HepG2 (cell line): ENCODE data around the gene COL18A1. TPM values are rescaled to one million over a fixed set of nuclear protein-coding genes. Genes with fewer than 3 reads are reported as not detected.

Experiments
- ATAC-seq: fragments of 200-7000 bp; cut with Tn5 transposase; 3 replicates; pipeline ENCODE4 v1.9.1; 2020; ENCODE audit warnings: mild to moderate bottlenecking, moderate library complexity
- BruUV-seq: library from RNA; stranded (reverse); fragments of 400-500 nt; replicated peaks from 2 replicates; lab custom pipeline; 2021; lab: Mats Ljungman, UMichigan
- CTCF ChIA-PET: fragments of 300-600 bp; formaldehyde crosslinking; extraction: SDS; loops from one replicate; lab custom pipeline; 2021; ENCODE audit warnings: low total read pairs, inconsistent platforms, low intra/inter-chr PET ratio; lab: Yijun Ruan, JAX
- POLR2A ChIA-PET: fragments of 350-600 bp; sonication (Branson Sonifier 250); formaldehyde crosslinking; loops from one replicate; lab custom pipeline; 2020; ENCODE audit warnings: antibody characterized with exemption, inconsistent platforms; lab: Yijun Ruan, JAX
- DNase-seq: peaks from one replicate; pipeline ENCODE4 v3.0.0-alpha.2; 2015; ENCODE audit warnings: low spot score
- FAIRE-seq: peaks from 3 replicates; lab custom pipeline; 2011; peaks lifted over from hg19 to GRCh38; lab: Jason Lieb, UNC
- H2AFZ ChIP-seq: one replicate; pipeline ENCODE4 v1.6.1; 2011; ENCODE audit warnings: low read length, inconsistent platforms
- H3K27ac ChIP-seq: fragments of 300-600 bp; 3 replicates; pipeline ENCODE4 v1.8.0; 2011; ENCODE audit warnings: mixed run types, mild to moderate bottlenecking, mixed read lengths, low read length, inconsistent platforms; ENCODE audit not compliant: insufficient read depth; ENCODE audit errors: extremely low read length
- H3K27me3 ChIP-seq, 2 experiments: fragments of 200-600 bp in 1 of 2; 2 replicates in 1 of 2; 3 replicates in 1 of 2; pipeline versions ENCODE4 v1.6.0 to v1.8.0; 2011; ENCODE audit warnings: low read length in 2 of 2, mild to moderate bottlenecking in 2 of 2, moderate library complexity in 2 of 2, inconsistent platforms in 1 of 2; ENCODE audit not compliant: insufficient read depth in 2 of 2, control insufficient read depth in 1 of 2
- H3K36me3 ChIP-seq, 2 experiments: fragments of 200-600 bp in 1 of 2; replicated peaks in 1 of 2; 2 replicates in 1 of 2; 3 replicates in 1 of 2; pipeline versions ENCODE4 v1.5.1 to v1.8.0; 2011; ENCODE audit warnings: low read length in 2 of 2, inconsistent platforms in 1 of 2; ENCODE audit not compliant: insufficient read depth in 2 of 2, control insufficient read depth in 1 of 2
- H3K4me1 ChIP-seq: 2 replicates; pipeline ENCODE4 v1.5.1; 2012; ENCODE audit warnings: low read length, inconsistent platforms; ENCODE audit not compliant: insufficient read depth
- H3K4me2 ChIP-seq: 2 replicates; pipeline ENCODE4 v1.6.0; 2011; ENCODE audit warnings: low read depth, low read length, inconsistent platforms
- H3K4me3 ChIP-seq, 3 experiments: fragments of 200-600 bp in 1 of 3; sonication (generic), shearing (Covaris generic) in 1 of 3; replicated peaks in 1 of 3; 2 replicates each; pipeline ENCODE4 v1.5.1; 2011 to 2016; ENCODE audit warnings: low read length in 3 of 3, inconsistent platforms in 2 of 3, low read depth in 2 of 3, mild to moderate bottlenecking in 2 of 3, control low read depth in 1 of 3, mixed read lengths in 1 of 3; ENCODE audit not compliant: insufficient read depth in 1 of 3
- H3K79me2 ChIP-seq: one replicate; pipeline ENCODE4 v1.6.1; 2011; ENCODE audit warnings: low read length, inconsistent platforms; ENCODE audit not compliant: insufficient read depth
- H3K9ac ChIP-seq: 2 replicates; pipeline ENCODE4 v1.6.0; 2011; ENCODE audit warnings: mild to moderate bottlenecking, low read depth, low read length, inconsistent platforms; ENCODE audit not compliant: insufficient read depth
- H3K9me3 ChIP-seq: 2 replicates; pipeline ENCODE4 v1.5.1; 2012; ENCODE audit warnings: mild to moderate bottlenecking, low read length
- H4K20me1 ChIP-seq: 2 replicates; pipeline ENCODE4 v1.6.0; 2011; ENCODE audit warnings: inconsistent platforms, mild to moderate bottlenecking, low read length, moderate library complexity; ENCODE audit not compliant: insufficient read depth
- AGO1 ChIP-seq: fragments of 200-400 bp; formaldehyde crosslinking; IDR thresholded peaks from 2 replicates; pipeline ENCODE4 v1.6.1; 2017; ENCODE audit warnings: mild to moderate bottlenecking, low read depth, low read length, moderate library complexity; ENCODE audit not compliant: poor library complexity, severe bottlenecking
- AGO2 ChIP-seq: fragments of 200-400 bp; formaldehyde crosslinking; optimal IDR thresholded peaks from 2 replicates; pipeline ENCODE3; 2017; ENCODE audit warnings: mild to moderate bottlenecking, low read depth, low read length, moderate library complexity
- ELF3 ChIP-seq: IDR thresholded peaks from 2 replicates; pipeline ENCODE4 v1.6.1; 2016; ENCODE audit warnings: missing genetic modification reagents, missing compliant biosample characterization
- HMGA1 ChIP-seq: sonication (generic); formaldehyde crosslinking; conservative IDR thresholded peaks from 2 replicates; pipeline ENCODE4 v1.4.0; 2020; ENCODE audit warnings: missing genetic modification reagents
- HNRNPLL ChIP-seq: fragments of 200-400 bp; formaldehyde crosslinking; IDR thresholded peaks from 2 replicates; pipeline ENCODE4 v1.6.1; 2017; ENCODE audit warnings: mild to moderate bottlenecking, low read depth, low read length; ENCODE audit not compliant: poor library complexity, severe bottlenecking
- RBM22 ChIP-seq: fragments of 200-400 bp; formaldehyde crosslinking; optimal IDR thresholded peaks from 2 replicates; pipeline ENCODE3; 2017; ENCODE audit warnings: mild to moderate bottlenecking, low read length, moderate library complexity
- SRSF4 ChIP-seq: fragments of 200-400 bp; formaldehyde crosslinking; IDR thresholded peaks from one replicate; pipeline ENCODE4 v1.6.1; 2018; ENCODE audit warnings: mild to moderate bottlenecking, low read depth, low read length, moderate library complexity; ENCODE audit not compliant: poor library complexity, severe bottlenecking
- TEAD2 ChIP-seq: sonication (generic); formaldehyde crosslinking; IDR thresholded peaks from 2 replicates; pipeline ENCODE4 v1.9.0; 2021; ENCODE audit warnings: missing genetic modification reagents
- ZFX ChIP-seq: sonication (generic); formaldehyde crosslinking; IDR thresholded peaks from 2 replicates; pipeline ENCODE4 v1.4.0; 2020; ENCODE audit warnings: mild to moderate bottlenecking, low read depth, missing genetic modification reagents, moderate library complexity
- ZKSCAN5 ChIP-seq: sonication (generic); formaldehyde crosslinking; IDR thresholded peaks from 2 replicates; pipeline ENCODE4 v1.5.1; 2020; ENCODE audit warnings: mild to moderate bottlenecking, missing genetic modification reagents
- ZMAT3 ChIP-seq: sonication (generic); formaldehyde crosslinking; conservative IDR thresholded peaks from 2 replicates; pipeline ENCODE4 v1.7.0; 2021; ENCODE audit warnings: missing genetic modification reagents
- ZNF263 ChIP-seq: sonication (generic); formaldehyde crosslinking; IDR thresholded peaks from 2 replicates; pipeline ENCODE4 v1.4.0; 2020; ENCODE audit warnings: missing genetic modification reagents
- WGBS: methylation state at CpG from one replicate; pipeline ENCODE4 v1.1.6; 2017; ENCODE audit warnings: low lambda C conversion rate; 5-methylcytosine and 5-hydroxymethylcytosine counted together
- in situ Hi-C: cut with HindIII; loops from 2 replicates; pipeline ENCODE4 v1.10.0; 2017; ENCODE audit warnings: low pct_unique_long_range_greater_than_20kb; ENCODE audit not compliant: extremely low pct_ligation_motif_present
- intact Hi-C: fragments of 100-400 bp; cut with micrococcal nuclease; formaldehyde crosslinking; loops from one replicate; pipeline ENCODE4 v1.10.0; 2022; ENCODE audit not compliant: unreplicated experiment
- polyA plus RNA-seq, 8 experiments: library from polyadenylated mRNA; depleted of rRNA in 3 of 8; stranded (reverse) in 7 of 8; unstranded in 1 of 8; fragments of >200 nt; fragmentation: Illumina TruSeq in 4 of 8; extraction: Trizol in 4 of 8; gene quantifications; 2 replicates each; pipeline versions ENCODE4 v1.2.1 to v1.2.3, GENCODE V29; 2011 to 2016; ENCODE audit warnings: low read depth in 4 of 8, missing spikeins in 1 of 8, mixed read lengths in 1 of 8; ENCODE audit not compliant: insufficient read depth in 1 of 8
- total RNA-seq, 5 experiments: library from RNA; depleted of rRNA; stranded (reverse); fragments of >200 nt; fragmentation: Illumina TruSeq; extraction: Trizol; gene quantifications; 2 replicates each; pipeline ENCODE4 v1.2.3, GENCODE V29; 2016; ENCODE audit warnings: low read depth in 1 of 5
- TF ChIP-seq, protein P1 (sequence below): sonication (generic); formaldehyde crosslinking; IDR thresholded peaks from 2 replicates; pipeline ENCODE4 v1.5.1; 2020; ENCODE audit warnings: mild to moderate bottlenecking, missing genetic modification reagents, moderate library complexity

The COL18A1 gene
- total and polyA plus RNA-seq, 2 of the 13 experiments (the other 11 are each of a cell fraction or from before 2014, with no cell fraction given), result 79.0 to 102 TPM

DNA sequence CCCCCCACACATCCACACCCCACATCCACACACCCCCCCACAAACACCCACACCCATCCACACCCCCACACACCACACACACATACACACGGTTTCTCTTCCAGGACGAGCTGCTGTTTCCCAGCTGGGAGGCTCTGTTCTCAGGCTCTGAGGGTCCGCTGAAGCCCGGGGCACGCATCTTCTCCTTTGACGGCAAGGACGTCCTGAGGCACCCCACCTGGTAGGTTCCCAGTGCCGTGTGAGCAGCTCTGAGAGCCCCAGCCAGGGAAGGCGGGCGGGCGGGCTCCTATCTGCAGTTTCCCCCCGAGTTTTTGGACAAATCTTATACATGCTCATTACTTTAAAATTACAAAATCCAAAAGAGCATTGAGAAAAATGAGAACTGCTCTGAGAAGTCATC lies 106.0 kb downstream of the COL18A1 start:
- no peak for DNase-seq
- no peak for FAIRE-seq
- peaks cover 19% of the 10 kb centered on the region for H3K4me1 ChIP-seq
- H3K4me2 ChIP-seq, result no peak overlapping the region
- H3K27me3 ChIP-seq, result no peaks in the 10 kb centered on the region
- H3K79me2 ChIP-seq, result no peaks in the 10 kb centered on the region
- 96% methylated on average over 12 of the region's 12 CpGs for WGBS
- H3K9me3 ChIP-seq, result no peaks in the 10 kb centered on the region
- no peak overlapping the region for H3K9ac ChIP-seq
- peaks cover 12 to 30% of the 10 kb centered on the region in 2 experiments; a peak in 3 of 5 replicates for H3K36me3 ChIP-seq
- TF ChIP-seq ZMAT3 (CRISPR knock-in tag) (no peak), AGO1 (peak; percentile 9)
- no peak overlapping the region for H3K27ac ChIP-seq
- no peak for ATAC-seq
- no peaks in the 10 kb centered on the region for H4K20me1 ChIP-seq
- intact Hi-C loops (no loop called here), in situ Hi-C loops (no loop called here)
- H2AFZ ChIP-seq, result no peak overlapping the region
- ChIA-PET CTCF (no interaction called here), POLR2A (no interaction called here)
- BruUV-seq, result no TSS peak
- no peak overlapping the region for H3K4me3 ChIP-seq

DNA sequence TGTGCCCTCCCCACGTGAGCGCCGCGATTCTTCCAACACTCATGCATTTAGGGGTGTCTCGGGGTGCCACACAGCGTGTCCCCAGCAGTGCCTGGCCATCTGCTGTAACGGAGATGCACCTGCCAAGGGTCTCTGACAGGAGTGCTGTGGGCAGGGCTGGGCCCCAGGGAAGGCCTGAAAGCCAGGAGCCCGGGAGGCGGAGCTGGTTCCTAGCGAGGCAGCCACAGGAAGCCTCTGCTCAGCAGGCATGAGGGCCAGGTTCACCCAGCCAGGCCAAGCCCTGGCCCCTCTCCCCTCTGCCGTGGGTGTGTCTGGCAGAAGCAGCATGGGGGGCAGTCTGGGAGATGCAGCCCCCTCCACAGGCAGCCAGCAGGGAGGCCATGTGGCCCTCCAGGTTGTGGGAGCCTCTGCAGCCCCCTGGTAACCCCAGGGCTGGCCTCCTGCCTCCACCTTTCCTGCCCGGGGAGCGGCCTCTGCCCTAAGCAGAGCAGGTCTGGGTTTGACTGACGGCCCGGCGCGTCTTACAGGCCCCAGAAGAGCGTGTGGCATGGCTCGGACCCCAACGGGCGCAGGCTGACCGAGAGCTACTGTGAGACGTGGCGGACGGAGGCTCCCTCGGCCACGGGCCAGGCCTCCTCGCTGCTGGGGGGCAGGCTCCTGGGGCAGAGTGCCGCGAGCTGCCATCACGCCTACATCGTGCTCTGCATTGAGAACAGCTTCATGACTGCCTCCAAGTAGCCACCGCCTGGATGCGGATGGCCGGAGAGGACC lies 106.9 kb downstream of the COL18A1 start:
- ATAC-seq (no peak), DNase-seq (no peak), FAIRE-seq (no peak)
- Histone ChIP-seq H3K4me1 (peaks cover 19% of the 10 kb centered on the region), H3K9ac (no peak overlapping the region), H3K9me3 (no peaks in the 10 kb centered on the region), H2AFZ (no peak overlapping the region), H3K4me3 (no peak overlapping the region), H3K4me2 (no peak overlapping the region), H3K27me3 (no peaks in the 10 kb centered on the region), H3K79me2 (no peaks in the 10 kb centered on the region), H4K20me1 (no peaks in the 10 kb centered on the region), H3K36me3 (peaks cover 14 to 28% of the 10 kb centered on the region in 2 experiments; a peak in 3 of 5 replicates), H3K27ac (no peak overlapping the region)
- in situ Hi-C loops, result no loop called here
- 89% methylated on average over 4 of the region's 35 CpGs for WGBS
- ChIA-PET CTCF (no interaction called here), POLR2A (interaction anchor here (1.6 kb wide), 1 partner anchor 13 kb away, joined by 8 read pairs; no protein-coding TSS in a partner anchor)
- intact Hi-C loops, result no loop called here
- BruUV-seq, result no TSS peak
- no peak for TF ChIP-seq HMGA1
- TF ChIP-seq ELF3, result no peak
- peak; percentile 39 for TF ChIP-seq RBM22
- no peak for TF ChIP-seq HNRNPLL
- TF ChIP-seq ZNF263 (CRISPR knock-in tag), result no peak
- TF ChIP-seq, protein P1, sequence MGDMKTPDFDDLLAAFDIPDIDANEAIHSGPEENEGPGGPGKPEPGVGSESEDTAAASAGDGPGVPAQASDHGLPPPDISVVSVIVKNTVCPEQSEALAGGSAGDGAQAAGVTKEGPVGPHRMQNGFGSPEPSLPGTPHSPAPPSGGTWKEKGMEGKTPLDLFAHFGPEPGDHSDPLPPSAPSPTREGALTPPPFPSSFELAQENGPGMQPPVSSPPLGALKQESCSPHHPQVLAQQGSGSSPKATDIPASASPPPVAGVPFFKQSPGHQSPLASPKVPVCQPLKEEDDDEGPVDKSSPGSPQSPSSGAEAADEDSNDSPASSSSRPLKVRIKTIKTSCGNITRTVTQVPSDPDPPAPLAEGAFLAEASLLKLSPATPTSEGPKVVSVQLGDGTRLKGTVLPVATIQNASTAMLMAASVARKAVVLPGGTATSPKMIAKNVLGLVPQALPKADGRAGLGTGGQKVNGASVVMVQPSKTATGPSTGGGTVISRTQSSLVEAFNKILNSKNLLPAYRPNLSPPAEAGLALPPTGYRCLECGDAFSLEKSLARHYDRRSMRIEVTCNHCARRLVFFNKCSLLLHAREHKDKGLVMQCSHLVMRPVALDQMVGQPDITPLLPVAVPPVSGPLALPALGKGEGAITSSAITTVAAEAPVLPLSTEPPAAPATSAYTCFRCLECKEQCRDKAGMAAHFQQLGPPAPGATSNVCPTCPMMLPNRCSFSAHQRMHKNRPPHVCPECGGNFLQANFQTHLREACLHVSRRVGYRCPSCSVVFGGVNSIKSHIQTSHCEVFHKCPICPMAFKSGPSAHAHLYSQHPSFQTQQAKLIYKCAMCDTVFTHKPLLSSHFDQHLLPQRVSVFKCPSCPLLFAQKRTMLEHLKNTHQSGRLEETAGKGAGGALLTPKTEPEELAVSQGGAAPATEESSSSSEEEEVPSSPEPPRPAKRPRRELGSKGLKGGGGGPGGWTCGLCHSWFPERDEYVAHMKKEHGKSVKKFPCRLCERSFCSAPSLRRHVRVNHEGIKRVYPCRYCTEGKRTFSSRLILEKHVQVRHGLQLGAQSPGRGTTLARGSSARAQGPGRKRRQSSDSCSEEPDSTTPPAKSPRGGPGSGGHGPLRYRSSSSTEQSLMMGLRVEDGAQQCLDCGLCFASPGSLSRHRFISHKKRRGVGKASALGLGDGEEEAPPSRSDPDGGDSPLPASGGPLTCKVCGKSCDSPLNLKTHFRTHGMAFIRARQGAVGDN, result peak; percentile 26; the same call in 1 of the 2 replicates
- TF ChIP-seq ZFX (CRISPR knock-in tag), result 0 out of 2 replicates have a peak, but pooled peaks have one; percentile 21
- no peak for TF ChIP-seq ZKSCAN5 (CRISPR knock-in tag)
- no peak for TF ChIP-seq SRSF4
- TF ChIP-seq AGO2, result peak; percentile 97
- no peak for TF ChIP-seq TEAD2 (CRISPR knock-in tag)
